Astrocyte (in vitro differentiated cells and primary cell): Measurements from ENCODE around the gene PDZD2. TPM values are rescaled to one million over a fixed set of nuclear protein-coding genes. Genes with fewer than 3 reads are reported as not detected.

Experiments used
- DNase-seq: peaks from one replicate; pipeline ENCODE4 v3.0.0-alpha.2; 2010; ENCODE audit warnings: low read depth
- FAIRE-seq: peaks from 2 replicates; lab custom pipeline; 2011; peaks lifted over from hg19 to GRCh38; lab: Jason Lieb, UNC
- H2AFZ ChIP-seq: 2 replicates; pipeline ENCODE4 v1.6.0; 2012; ENCODE audit warnings: low read depth, low read length, inconsistent platforms
- H3K27ac ChIP-seq: 2 replicates; pipeline ENCODE4 v1.5.1; 2011; ENCODE audit warnings: low read depth, low read length, inconsistent platforms
- H3K27me3 ChIP-seq: 2 replicates; pipeline ENCODE4 v1.6.0; 2011; ENCODE audit warnings: low read length, inconsistent platforms; ENCODE audit not compliant: insufficient read depth
- H3K36me3 ChIP-seq: 2 replicates; pipeline ENCODE4 v1.5.1; 2011; ENCODE audit warnings: low read length, inconsistent platforms; ENCODE audit not compliant: insufficient read depth
- H3K4me1 ChIP-seq: 2 replicates; pipeline ENCODE4 v1.5.1; 2011; ENCODE audit warnings: low read length, inconsistent platforms; ENCODE audit not compliant: insufficient read depth
- H3K4me2 ChIP-seq: 2 replicates; pipeline ENCODE4 v1.6.0; 2012; ENCODE audit warnings: low read length, inconsistent platforms
- H3K4me3 ChIP-seq: 2 replicates; pipeline ENCODE4 v1.5.1; 2011; ENCODE audit warnings: low read depth, mild to moderate bottlenecking, low read length, inconsistent platforms; ENCODE audit not compliant: insufficient read depth
- H3K79me2 ChIP-seq: 2 replicates; pipeline ENCODE4 v1.6.0; 2012; ENCODE audit warnings: mild to moderate bottlenecking, low read length, inconsistent platforms; ENCODE audit not compliant: insufficient read depth
- H3K9ac ChIP-seq: 2 replicates; pipeline ENCODE4 v1.6.0; 2012; ENCODE audit warnings: mild to moderate bottlenecking, low read length, inconsistent platforms
- H3K9me3 ChIP-seq: 2 replicates; pipeline ENCODE4 v1.5.1; 2012; ENCODE audit warnings: low read depth, mild to moderate bottlenecking, low read length, inconsistent platforms; ENCODE audit not compliant: insufficient read depth
- H4K20me1 ChIP-seq: 2 replicates; pipeline ENCODE4 v1.6.0; 2012; ENCODE audit warnings: low read length, inconsistent platforms; ENCODE audit not compliant: insufficient read depth
- H3K27ac Mint-ChIP-seq: one replicate; pipeline ENCODE4 v1.8.0; 2021; ENCODE audit warnings: mild to moderate bottlenecking, mixed read lengths; ENCODE audit not compliant: unreplicated experiment
- H3K27me3 Mint-ChIP-seq: one replicate; pipeline ENCODE4 v1.8.0; 2021; ENCODE audit warnings: low read depth, mixed read lengths; ENCODE audit not compliant: unreplicated experiment
- H3K36me3 Mint-ChIP-seq: one replicate; pipeline ENCODE4 v1.8.0; 2021; ENCODE audit warnings: low read depth, mixed read lengths; ENCODE audit not compliant: unreplicated experiment
- H3K4me1 Mint-ChIP-seq: one replicate; pipeline ENCODE4 v1.8.0; 2021; ENCODE audit warnings: low read depth, mixed read lengths; ENCODE audit not compliant: unreplicated experiment
- H3K4me3 Mint-ChIP-seq: one replicate; pipeline ENCODE4 v1.8.0; 2021; ENCODE audit warnings: mild to moderate bottlenecking, moderate library complexity, mixed read lengths; ENCODE audit not compliant: unreplicated experiment
- H3K9me3 Mint-ChIP-seq: one replicate; pipeline ENCODE4 v1.8.0; 2021; ENCODE audit warnings: mild to moderate bottlenecking, mixed read lengths; ENCODE audit not compliant: unreplicated experiment
- EZH2 ChIP-seq: IDR thresholded peaks from 2 replicates; pipeline ENCODE4 v1.6.1; 2012; ENCODE audit warnings: mild to moderate bottlenecking, low read length, inconsistent platforms; ENCODE audit not compliant: insufficient read depth
- total RNA-seq: library from RNA; stranded (reverse); gene quantifications from 2 replicates; pipeline ENCODE4 v1.2.1, GENCODE V29; 2021
- TF ChIP-seq, protein P1 (sequence below): IDR thresholded peaks from 2 replicates; pipeline ENCODE4 v1.5.1; 2011; ENCODE audit warnings: low read depth, mild to moderate bottlenecking, inconsistent platforms, low read length, moderate library complexity; ENCODE audit not compliant: insufficient read depth

The PDZD2 gene
- total RNA-seq, 1 donor from 2014 or later: 10.3 TPM

DNA sequence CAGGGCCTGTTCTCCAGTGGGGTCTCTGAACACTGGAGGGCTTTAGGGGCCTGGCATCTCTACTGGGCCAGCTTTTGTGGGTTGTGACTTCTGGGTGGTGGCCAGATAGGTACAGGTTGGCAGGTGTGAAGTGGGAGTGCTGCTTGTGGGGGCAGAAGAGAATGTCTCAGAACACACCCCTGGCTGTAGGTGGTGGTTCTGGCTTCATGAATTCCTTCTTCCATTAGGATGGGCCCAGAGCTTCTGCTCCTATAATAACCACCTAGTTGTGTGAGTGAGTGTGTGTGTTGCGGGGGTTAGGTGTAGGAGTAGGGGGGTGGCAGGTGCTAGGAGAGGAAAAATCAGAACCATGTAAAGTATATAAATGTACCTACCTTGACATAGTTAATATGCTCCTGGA lies 1.6 kb downstream of the PDZD2 start:
- no peak overlapping the region for H2AFZ ChIP-seq
- H3K4me1 Mint-ChIP-seq: peaks cover 2% of the 10 kb centered on the region
- H3K9me3 Mint-ChIP-seq: no peaks in the 10 kb centered on the region
- H3K27ac ChIP-seq: no peak overlapping the region
- H3K27me3 Mint-ChIP-seq: peaks cover 21% of the 10 kb centered on the region
- no peak overlapping the region for H3K9ac ChIP-seq
- no peaks in the 10 kb centered on the region for H4K20me1 ChIP-seq
- FAIRE-seq (no peak), DNase-seq (no peak)
- no peak overlapping the region for H3K27ac Mint-ChIP-seq
- H3K4me3 Mint-ChIP-seq: peak overlapping the region; percentile 15
- H3K4me2 ChIP-seq: no peak overlapping the region
- no peak for TF ChIP-seq EZH2
- TF ChIP-seq, protein P1, sequence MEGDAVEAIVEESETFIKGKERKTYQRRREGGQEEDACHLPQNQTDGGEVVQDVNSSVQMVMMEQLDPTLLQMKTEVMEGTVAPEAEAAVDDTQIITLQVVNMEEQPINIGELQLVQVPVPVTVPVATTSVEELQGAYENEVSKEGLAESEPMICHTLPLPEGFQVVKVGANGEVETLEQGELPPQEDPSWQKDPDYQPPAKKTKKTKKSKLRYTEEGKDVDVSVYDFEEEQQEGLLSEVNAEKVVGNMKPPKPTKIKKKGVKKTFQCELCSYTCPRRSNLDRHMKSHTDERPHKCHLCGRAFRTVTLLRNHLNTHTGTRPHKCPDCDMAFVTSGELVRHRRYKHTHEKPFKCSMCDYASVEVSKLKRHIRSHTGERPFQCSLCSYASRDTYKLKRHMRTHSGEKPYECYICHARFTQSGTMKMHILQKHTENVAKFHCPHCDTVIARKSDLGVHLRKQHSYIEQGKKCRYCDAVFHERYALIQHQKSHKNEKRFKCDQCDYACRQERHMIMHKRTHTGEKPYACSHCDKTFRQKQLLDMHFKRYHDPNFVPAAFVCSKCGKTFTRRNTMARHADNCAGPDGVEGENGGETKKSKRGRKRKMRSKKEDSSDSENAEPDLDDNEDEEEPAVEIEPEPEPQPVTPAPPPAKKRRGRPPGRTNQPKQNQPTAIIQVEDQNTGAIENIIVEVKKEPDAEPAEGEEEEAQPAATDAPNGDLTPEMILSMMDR: no peak
- H3K4me3 ChIP-seq: no peak overlapping the region
- H3K4me1 ChIP-seq: peaks cover 11% of the 10 kb centered on the region
- H3K9me3 ChIP-seq: no peaks in the 10 kb centered on the region
- H3K36me3 ChIP-seq: no peaks in the 10 kb centered on the region
- H3K27me3 ChIP-seq: peaks cover 25% of the 10 kb centered on the region
- H3K79me2 ChIP-seq: no peaks in the 10 kb centered on the region
- no peaks in the 10 kb centered on the region for H3K36me3 Mint-ChIP-seq

DNA sequence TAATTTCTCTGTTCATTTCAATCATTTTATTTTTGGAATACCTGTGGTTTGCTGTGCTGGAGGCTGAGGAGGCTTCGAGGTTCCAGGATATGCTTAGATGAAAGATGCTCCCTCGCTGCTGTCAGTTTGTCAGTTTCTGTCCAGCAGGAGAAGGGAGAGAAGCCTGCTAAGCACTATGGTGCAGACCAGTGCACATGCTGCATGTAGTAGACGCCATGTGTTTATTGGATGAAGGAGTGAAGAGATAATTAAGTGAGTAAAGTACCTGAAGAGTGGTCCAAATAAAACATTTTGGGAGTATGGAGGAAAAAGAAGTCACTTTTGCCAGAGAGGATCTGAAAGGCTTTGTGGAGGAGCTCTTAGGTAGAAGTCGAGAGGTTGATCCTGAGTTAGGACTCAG lies 2.1 kb downstream of the PDZD2 start:
- Mint-ChIP-seq H3K27ac (no peak overlapping the region), H3K27me3 (peaks cover 20% of the 10 kb centered on the region), H3K9me3 (no peaks in the 10 kb centered on the region), H3K4me1 (peaks cover 2% of the 10 kb centered on the region), H3K36me3 (no peaks in the 10 kb centered on the region), H3K4me3 (no peak overlapping the region)
- no peaks in the 10 kb centered on the region for H3K9me3 ChIP-seq
- FAIRE-seq (no peak), DNase-seq (no peak)
- peaks cover 25% of the 10 kb centered on the region for H3K27me3 ChIP-seq
- H3K9ac ChIP-seq: no peak overlapping the region
- H3K36me3 ChIP-seq: no peaks in the 10 kb centered on the region
- no peak overlapping the region for H3K4me2 ChIP-seq
- H4K20me1 ChIP-seq: no peaks in the 10 kb centered on the region
- peaks cover 8% of the 10 kb centered on the region for H3K4me1 ChIP-seq
- H2AFZ ChIP-seq: no peak overlapping the region
- H3K27ac ChIP-seq: no peak overlapping the region
- H3K79me2 ChIP-seq: no peaks in the 10 kb centered on the region
- no peak for TF ChIP-seq EZH2
- TF ChIP-seq, protein P1: no peak
- H3K4me3 ChIP-seq: no peak overlapping the region

DNA sequence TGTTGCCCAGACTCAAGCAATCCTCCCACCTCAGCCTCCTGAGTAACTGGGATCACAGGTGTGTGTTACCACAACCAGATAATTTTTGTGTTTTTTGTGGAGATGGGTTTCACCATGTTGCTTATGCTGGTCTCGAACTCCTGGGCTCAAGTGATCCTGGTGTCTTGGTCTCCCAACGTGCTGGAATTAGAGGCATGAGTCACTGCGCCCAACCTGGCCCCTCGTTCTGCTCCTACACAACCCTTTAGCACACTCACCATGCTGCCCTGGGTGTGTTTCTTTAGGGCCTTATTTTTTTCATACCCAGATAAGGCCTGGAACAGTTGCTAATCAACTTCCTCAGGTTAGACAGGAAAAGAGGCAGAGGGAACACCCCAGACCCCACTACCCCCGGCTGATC lies 2.6 kb downstream of the PDZD2 start:
- no peaks in the 10 kb centered on the region for H3K9me3 ChIP-seq
- Mint-ChIP-seq H3K4me3 (no peak overlapping the region), H3K36me3 (no peaks in the 10 kb centered on the region), H3K9me3 (no peaks in the 10 kb centered on the region), H3K4me1 (peaks cover 2% of the 10 kb centered on the region), H3K27me3 (peaks cover 19% of the 10 kb centered on the region), H3K27ac (no peak overlapping the region)
- DNase-seq (no peak), FAIRE-seq (no peak)
- no peak overlapping the region for H3K4me2 ChIP-seq
- H4K20me1 ChIP-seq: no peaks in the 10 kb centered on the region
- H3K79me2 ChIP-seq: no peaks in the 10 kb centered on the region
- H3K4me1 ChIP-seq: peaks cover 3% of the 10 kb centered on the region
- TF ChIP-seq, protein P1: no peak
- no peak for TF ChIP-seq EZH2
- peaks cover 25% of the 10 kb centered on the region for H3K27me3 ChIP-seq
- no peak overlapping the region for H3K9ac ChIP-seq
- H2AFZ ChIP-seq: no peak overlapping the region
- no peak overlapping the region for H3K27ac ChIP-seq
- H3K4me3 ChIP-seq: no peak overlapping the region
- H3K36me3 ChIP-seq: no peaks in the 10 kb centered on the region
